Measurements from ENCODE around the gene RAB41.
A peak's percentile ranks its signal among the peaks of the same experiment; 100 is the strongest.
"Not testable (repeated sequence)": the region's sequence is repeated elsewhere in the genome, so short reads cannot be mapped to it uniquely, and the experiment has no call there.

RAB41 gene

DNA sequence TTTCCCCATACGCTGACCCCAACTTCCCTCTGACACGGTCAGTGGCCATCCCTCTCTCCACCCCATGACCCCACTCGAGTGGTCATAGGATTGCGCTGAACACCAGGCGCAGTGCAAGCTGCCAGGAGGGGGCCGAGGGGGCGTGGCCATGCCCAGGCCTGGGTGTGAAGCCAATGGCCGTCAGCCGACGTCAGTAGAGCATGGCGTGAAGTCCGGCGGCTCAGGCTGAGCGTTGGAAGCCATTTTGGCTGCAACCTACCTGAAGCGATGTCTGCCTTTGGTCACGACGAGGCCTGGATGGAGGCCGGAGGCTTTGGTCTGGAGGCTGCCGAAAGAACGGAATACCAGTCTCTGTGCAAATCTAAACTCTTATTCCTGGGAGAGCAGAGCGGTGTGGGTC is at the start of gene RAB41:
Gene RAB41 (plus strand): TSS at position 222 of the 400 bp plus-strand sequence. CDS start 46 bp downstream, at position 268.
- no peak for DNase-seq

DNA sequence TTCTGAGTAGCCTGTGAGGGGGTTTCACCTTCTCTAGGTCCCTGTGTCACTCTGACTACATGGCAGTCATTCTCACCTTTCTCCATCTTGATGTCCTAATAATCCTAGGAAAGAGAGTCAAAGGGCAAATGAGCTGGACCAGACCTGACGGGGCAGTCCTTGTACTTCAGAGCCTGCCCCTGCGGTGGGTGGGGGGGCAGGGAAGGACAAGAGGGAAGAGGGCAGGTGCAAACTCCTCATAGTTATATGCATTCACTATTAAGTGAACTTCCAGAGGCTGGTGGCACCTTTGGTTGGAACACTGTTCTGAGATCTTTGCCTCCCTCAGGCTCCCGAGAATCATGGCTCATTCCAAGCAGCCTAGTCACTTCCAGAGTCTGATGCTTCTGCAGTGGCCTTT is 47.6 kb upstream of the RAB41 start, which contains the start of gene AWAT1:
Gene AWAT1 (plus strand): TSS at position 301 of the 400 bp plus-strand sequence. CDS start 41 bp downstream, at position 342.
- DNase-seq: no peak

DNA sequence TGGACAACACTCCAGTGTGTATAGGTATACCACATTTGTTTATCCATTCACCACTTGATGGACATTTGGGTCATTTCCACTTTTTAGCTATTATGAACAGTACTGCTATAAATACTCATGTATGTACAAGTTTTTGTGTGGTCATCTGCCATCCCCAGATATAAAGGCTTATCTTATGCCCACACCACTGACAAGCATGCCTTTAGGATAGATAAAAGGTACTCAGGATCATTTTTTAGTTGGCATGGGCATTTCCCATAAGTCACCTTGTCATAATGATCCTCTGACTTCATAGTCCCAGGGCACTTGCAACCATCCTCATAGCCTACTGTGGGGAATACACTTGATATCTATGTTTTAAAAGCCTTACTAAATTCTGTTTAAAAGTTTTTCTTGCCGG is 41.2 kb upstream of the RAB41 start:
- DNase-seq: no peak

DNA sequence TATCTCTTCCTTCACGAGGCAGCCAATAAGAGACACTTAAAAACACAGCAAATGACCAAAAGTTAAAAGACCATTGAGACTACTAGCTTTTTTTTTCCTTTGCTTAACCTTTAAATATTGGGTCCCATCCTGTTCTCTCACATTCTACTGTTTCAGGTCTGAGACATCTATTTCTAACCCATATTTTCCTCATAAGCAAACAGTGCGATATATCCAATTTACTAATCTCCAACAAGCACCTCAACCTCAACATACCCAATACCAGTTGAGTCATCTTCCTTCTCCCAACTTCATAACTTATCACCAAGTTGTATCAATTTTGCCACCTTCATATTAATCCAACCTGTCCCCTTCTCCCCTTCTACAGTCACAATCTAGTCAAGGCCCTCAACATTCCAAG is 40.5 kb upstream of the RAB41 start:
- no peak for DNase-seq

DNA sequence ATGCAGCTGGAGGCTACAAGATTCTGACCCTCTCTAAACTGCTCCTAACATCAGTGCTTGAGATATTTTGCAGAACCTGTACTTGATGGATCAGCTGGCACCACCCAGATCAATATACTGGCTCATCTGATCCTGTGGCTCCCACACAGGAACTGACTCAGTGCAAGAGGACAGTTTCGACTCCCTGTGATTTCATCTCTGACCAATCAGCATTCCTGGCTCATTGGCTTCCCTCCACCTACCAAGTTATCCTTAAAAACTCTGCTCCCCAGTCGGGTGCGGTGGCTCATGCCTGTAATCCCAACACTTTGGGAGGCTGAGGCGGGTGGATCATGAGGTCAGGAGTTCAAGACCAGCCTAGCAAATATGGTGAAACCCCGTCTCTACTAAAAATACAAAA is 38.4 kb upstream of the RAB41 start:
- not testable (repeated sequence) for DNase-seq

- DNase-seq: no peak
These were observed 37.1 kb upstream of the RAB41 start for GRCh38 chrX:70244881-70245280.

DNA sequence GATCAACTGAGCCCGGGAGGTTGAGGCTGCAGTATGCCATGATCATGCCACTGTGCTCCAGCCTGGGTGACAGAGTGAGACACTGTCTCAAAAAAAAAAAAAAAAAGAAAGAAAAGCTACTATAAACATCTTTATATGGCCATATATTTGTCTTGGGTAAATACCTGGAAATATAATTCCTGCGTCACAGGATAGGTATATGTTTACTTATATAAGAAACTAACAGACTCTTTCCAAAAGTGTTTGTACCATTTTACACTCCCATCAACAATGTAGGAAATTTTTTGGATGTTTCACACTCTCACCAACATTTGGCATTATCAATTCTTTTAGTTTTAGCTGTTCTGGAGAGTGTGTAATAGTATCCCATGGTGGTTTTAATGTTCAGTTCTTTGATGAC is 34.7 kb upstream of the RAB41 start:
- no peak for DNase-seq

GRCh38 chrX:70252491-70252890 is 29.5 kb upstream of the RAB41 start:
- no peak for DNase-seq

DNA sequence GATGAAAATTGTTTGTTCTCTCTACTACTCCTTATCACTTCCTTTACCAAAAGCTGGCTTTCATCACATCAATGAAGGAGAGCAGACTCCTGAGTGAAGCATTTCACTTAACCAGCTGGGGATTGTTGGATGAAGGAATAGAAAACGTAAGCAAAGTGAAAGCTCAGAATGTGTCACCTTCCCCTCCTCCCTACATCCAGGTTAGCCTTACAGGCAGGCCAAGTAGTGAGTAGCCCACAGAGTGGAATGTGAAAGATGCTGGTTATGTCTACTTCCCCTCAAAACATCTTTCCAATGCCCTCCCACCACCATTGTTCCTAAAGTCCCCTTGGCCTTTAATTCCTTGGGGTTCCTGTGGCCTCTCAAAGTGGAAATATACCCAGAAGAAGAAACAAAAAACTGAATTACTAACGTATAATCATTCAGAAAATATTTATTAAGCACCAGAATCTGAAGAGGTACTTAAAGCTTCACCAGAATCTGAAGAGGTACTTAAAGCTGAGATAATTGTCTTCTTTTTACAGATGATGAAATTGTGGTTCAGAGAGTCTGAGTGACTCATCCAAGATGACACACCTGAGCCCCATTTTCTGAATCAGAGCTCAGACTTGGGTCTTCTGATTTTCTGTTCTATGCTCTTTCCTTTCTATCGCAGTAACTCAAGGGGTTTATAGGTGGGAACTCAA is 28.5 kb upstream of the RAB41 start:
- no peak for DNase-seq

GRCh38 chrX:70254063-70254400 is 27.9 kb upstream of the RAB41 start:
- no peak for DNase-seq

- DNase-seq: no peak
These were observed 27.1 kb upstream of the RAB41 start for GRCh38 chrX:70254909-70255308.

GRCh38 chrX:70255452-70255851 is 26.5 kb upstream of the RAB41 start:
- no peak for DNase-seq

DNA sequence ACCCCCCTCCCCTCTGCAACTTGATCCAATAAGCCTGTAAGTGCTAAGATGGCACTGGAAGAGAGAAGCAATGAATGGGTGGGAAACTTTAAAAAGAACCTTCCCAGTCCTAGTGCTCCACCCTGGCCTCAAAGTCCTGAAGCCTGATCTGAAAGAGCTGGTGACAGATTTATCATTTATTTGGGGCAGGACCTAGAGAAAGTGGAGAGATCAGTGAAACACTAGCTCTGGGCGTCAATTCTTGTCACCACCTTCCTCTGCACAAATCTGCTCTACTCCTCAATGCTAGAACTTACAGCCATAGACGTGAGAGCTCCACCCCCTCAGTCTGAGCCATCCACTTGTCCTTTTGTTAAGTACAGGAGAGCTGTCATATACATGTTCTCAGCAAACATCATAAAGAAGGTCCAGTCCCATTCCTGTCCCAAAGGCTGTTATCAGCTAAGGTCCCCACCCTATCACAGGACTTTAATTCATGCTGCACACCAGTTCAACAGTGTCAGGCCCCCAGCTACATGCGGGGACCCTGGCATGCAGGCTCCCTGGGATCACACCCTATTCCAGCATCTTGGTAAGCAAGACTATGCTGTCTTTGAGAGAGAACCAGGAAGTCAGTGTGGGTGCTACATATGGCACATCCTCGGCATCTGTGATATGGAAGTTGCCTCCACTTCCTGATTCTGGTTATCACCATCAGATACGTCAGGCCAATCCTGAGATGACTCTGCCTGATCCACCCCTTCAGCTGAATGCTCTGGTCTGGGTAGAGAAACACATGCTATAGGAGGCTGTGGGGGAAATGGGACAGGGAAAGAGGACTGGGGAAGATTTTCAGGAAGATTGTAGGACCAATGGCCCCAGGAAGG is 24.3 kb upstream of the RAB41 start:
- no peak for DNase-seq

- DNase-seq: peak; percentile 7
These were observed 21.9 kb upstream of the RAB41 start, which contains the start of gene P2RY4 for GRCh38 chrX:70260104-70260503. TSS of gene P2RY4 (minus strand) at chrX:70260204. CDS start at chrX:70259624, 580 bp downstream.

DNA sequence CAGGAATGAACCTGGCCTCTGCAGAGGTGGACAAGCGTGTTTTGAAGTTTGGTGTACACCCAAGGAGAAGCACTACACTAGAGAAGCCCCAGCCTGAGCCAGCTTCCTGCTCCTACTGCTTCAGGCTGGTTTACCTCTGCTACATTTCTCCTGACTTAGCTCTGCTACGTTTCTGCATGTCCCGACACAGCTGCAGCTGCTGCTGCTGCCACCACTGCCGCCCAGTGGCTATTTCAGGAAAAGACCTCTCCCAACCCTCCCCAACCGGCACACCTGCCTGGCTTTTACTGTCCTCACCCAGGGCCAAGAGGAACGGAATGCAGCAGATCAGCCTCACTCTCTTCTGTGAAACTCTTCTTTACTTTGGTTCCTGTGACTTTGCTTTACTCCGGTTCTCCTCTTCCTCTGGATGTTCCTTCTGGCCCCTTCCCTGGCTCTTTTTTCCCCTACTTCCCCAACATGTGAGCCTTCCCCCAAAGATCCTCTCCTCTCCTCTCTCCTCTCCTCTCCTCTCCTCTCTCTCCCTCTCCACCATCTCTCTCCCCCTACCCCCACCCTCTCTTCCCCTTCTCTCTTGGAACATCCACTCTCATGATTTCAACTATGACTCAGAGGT is 18.9 kb upstream of the RAB41 start:
- DNase-seq: peak; percentile 81

GRCh38 chrX:70264784-70265183 is 17.2 kb upstream of the RAB41 start:
- DNase-seq: peak; percentile 18

- peak; percentile 96 for DNase-seq
These were observed 13.9 kb upstream of the RAB41 start, which contains the start of gene ARR3 for GRCh38 chrX:70268034-70268433. TSS of gene ARR3 (plus strand) at chrX:70268334. CDS start at chrX:70269386, 1,052 bp downstream.

- peak; percentile 4 for DNase-seq
These were observed 7.9 kb upstream of the RAB41 start for GRCh38 chrX:70274029-70274428.

DNA sequence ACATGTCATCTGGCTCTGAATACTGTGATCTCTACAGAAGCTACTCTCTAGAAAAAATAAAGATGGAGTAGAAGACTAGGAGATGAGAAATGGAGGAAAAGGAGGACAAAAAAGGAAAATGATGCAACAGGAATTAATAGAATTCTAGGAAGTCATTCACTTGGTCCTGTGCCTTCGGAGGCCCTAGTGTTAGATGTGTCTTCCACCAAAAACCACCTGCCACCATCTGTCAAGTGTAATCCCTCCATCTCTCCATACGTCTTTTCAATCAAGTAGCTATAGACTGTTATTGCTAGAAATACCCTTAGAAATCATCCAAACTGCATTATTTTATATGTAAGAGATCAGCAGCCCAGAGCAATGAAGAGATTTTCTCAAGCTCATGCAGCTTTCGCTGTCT is 2.9 kb upstream of the RAB41 start:
- DNase-seq: peak; percentile 53

- no peak for DNase-seq
These were observed 1.4 kb upstream of the RAB41 start for GRCh38 chrX:70280573-70280972.

- DNase-seq: no peak
These were observed 7.3 kb downstream of the RAB41 start for GRCh38 chrX:70289168-70289792.

GRCh38 chrX:70289793-70290770 is 8.1 kb downstream of the RAB41 start, which contains the start of the genes KIF4A and PDZD11:
TSS of gene KIF4A (plus strand) at chrX:70290104. CDS start at chrX:70290459, 355 bp downstream.
TSS of gene PDZD11 (minus strand) at chrX:70289927. CDS start at chrX:70289341, 586 bp downstream.
- peak; percentile 93 for DNase-seq
